HL-60/S4 treated with phorbol 12-myristate 13-acetate at 8.2 ng/mL for 4 days and 3 days (cell line): ENCODE data around the gene KCTD3.

Source experiments
- in situ Hi-C: fragments of 300-500 bp; cut with MboI; formaldehyde crosslinking; loops from 2 replicates; pipeline ENCODE4 v1.15.0; 2022; ENCODE audit warnings: low sequenced_read_pairs

KCTD3 gene

GRCh38 chr1:215650446-215651149 lies 83.5 kb downstream of the KCTD3 start:
- in situ Hi-C loops = no loop called here

- in situ Hi-C loops = no loop called here
These were observed 84.8 kb downstream of the KCTD3 start for GRCh38 chr1:215651867-215652266.

GRCh38 chr1:215652371-215652770 lies 85.3 kb downstream of the KCTD3 start:
- in situ Hi-C loops = no loop called here

GRCh38 chr1:215657047-215657446 lies 89.9 kb downstream of the KCTD3 start:
- in situ Hi-C loops = no loop called here

- in situ Hi-C loops = no loop called here
These were observed 93.2 kb downstream of the KCTD3 start for GRCh38 chr1:215660259-215660658.

- in situ Hi-C loops = no loop called here
These were observed 93.9 kb downstream of the KCTD3 start for GRCh38 chr1:215661033-215661432.

GRCh38 chr1:215665215-215665614 lies 98.1 kb downstream of the KCTD3 start:
- in situ Hi-C loops = no loop called here

GRCh38 chr1:215667761-215668160 lies 100.7 kb downstream of the KCTD3 start:
- in situ Hi-C loops = no loop called here

GRCh38 chr1:215669806-215670491 lies 102.8 kb downstream of the KCTD3 start:
- in situ Hi-C loops = no loop called here
